GM08714 (cell line): ENCODE data around the gene SORCS2.

ENCODE experiments used
- H3K4me3 ChIP-seq: fragments of 200-500 bp; sonication (Bioruptor generic); 2 replicates; pipeline ENCODE4 v1.5.1; 2014; ENCODE audit warnings: mild to moderate bottlenecking, low read length, inconsistent platforms
- ZNF274 ChIP-seq: IDR thresholded peaks from 2 replicates; pipeline ENCODE4 v1.6.1; 2012; ENCODE audit warnings: mild to moderate bottlenecking, low read depth, low read length

SORCS2 gene

GRCh38 chr4:7505116-7505900 lies 313.0 kb downstream of the SORCS2 start:
- no peak overlapping the region for H3K4me3 ChIP-seq
- no peak for TF ChIP-seq ZNF274

- no peak overlapping the region for H3K4me3 ChIP-seq
- no peak for TF ChIP-seq ZNF274
These were observed 313.8 kb downstream of the SORCS2 start for GRCh38 chr4:7506119-7506518.

- H3K4me3 ChIP-seq: no peak overlapping the region
- TF ChIP-seq ZNF274: no peak
These were observed 314.2 kb downstream of the SORCS2 start for GRCh38 chr4:7506572-7506971.

- no peak overlapping the region for H3K4me3 ChIP-seq
These were observed 315.0 kb downstream of the SORCS2 start for GRCh38 chr4:7507381-7507780.

GRCh38 chr4:7510066-7510465 lies 317.7 kb downstream of the SORCS2 start:
- no peak for TF ChIP-seq ZNF274

More at GRCh38 chr4:7507381-7507780, 315.0 kb downstream of the SORCS2 start:
- no peak for TF ChIP-seq ZNF274

GRCh38 chr4:7510538-7510937 lies 318.2 kb downstream of the SORCS2 start:
- TF ChIP-seq ZNF274: no peak
- no peak overlapping the region for H3K4me3 ChIP-seq

More at GRCh38 chr4:7510066-7510465, 317.7 kb downstream of the SORCS2 start:
- H3K4me3 ChIP-seq: no peak overlapping the region

GRCh38 chr4:7511525-7511924 lies 319.2 kb downstream of the SORCS2 start:
- H3K4me3 ChIP-seq: no peak overlapping the region
- TF ChIP-seq ZNF274: no peak

- H3K4me3 ChIP-seq: no peak overlapping the region
- TF ChIP-seq ZNF274: no peak
These were observed 320.1 kb downstream of the SORCS2 start for GRCh38 chr4:7512428-7512827.

GRCh38 chr4:7512946-7513345 lies 320.6 kb downstream of the SORCS2 start:
- no peak overlapping the region for H3K4me3 ChIP-seq
- TF ChIP-seq ZNF274: no peak

- no peak for TF ChIP-seq ZNF274
- no peak overlapping the region for H3K4me3 ChIP-seq
These were observed 321.3 kb downstream of the SORCS2 start for GRCh38 chr4:7513671-7514070.

GRCh38 chr4:7514281-7514680 lies 321.9 kb downstream of the SORCS2 start:
- no peak for TF ChIP-seq ZNF274
- no peak overlapping the region for H3K4me3 ChIP-seq

- TF ChIP-seq ZNF274: no peak
- no peak overlapping the region for H3K4me3 ChIP-seq
These were observed 322.5 kb downstream of the SORCS2 start for GRCh38 chr4:7514789-7515188.

GRCh38 chr4:7515390-7515902 lies 323.1 kb downstream of the SORCS2 start:
- TF ChIP-seq ZNF274: no peak

GRCh38 chr4:7516096-7516772 lies 323.9 kb downstream of the SORCS2 start:
- no peak overlapping the region for H3K4me3 ChIP-seq

More at GRCh38 chr4:7515390-7515902, 323.1 kb downstream of the SORCS2 start:
- H3K4me3 ChIP-seq: no peak overlapping the region

GRCh38 chr4:7516773-7517144 lies 324.4 kb downstream of the SORCS2 start:
- no peak overlapping the region for H3K4me3 ChIP-seq
- no peak for TF ChIP-seq ZNF274

More at GRCh38 chr4:7516096-7516772, 323.9 kb downstream of the SORCS2 start:
- no peak for TF ChIP-seq ZNF274
